Transverse colon (tissue), 4 donors: Measurements from ENCODE around the gene S100A7A.

ENCODE experiments used
- CTCF ChIP-seq, 5 experiments: fragments of 200-600 bp in 3 of 5; fragments of 450-650 bp in 2 of 5; sonication (generic) in 3 of 5; IDR thresholded peaks; 1 replicate in 2 of 5; 2 replicates in 3 of 5; pipeline ENCODE4 v1.5.1; 2016 to 2017; ENCODE audit warnings: antibody characterized with exemption in 5 of 5, inconsistent platforms in 3 of 5, mild to moderate bottlenecking in 2 of 5, moderate library complexity in 1 of 5
- POLR2A ChIP-seq: fragments of 450-650 bp; IDR thresholded peaks from one replicate; pipeline ENCODE4 v1.6.1; 2016; ENCODE audit warnings: antibody characterized with exemption, mild to moderate bottlenecking, moderate library complexity
- POLR2AphosphoS5 ChIP-seq, 3 donors: sonication (generic); formaldehyde crosslinking; IDR thresholded peaks; one replicate each; pipeline ENCODE4 v1.6.1; 2016; ENCODE audit warnings: antibody characterized with exemption in 3 of 3

GRCh38 chr1:153431002-153431401 is 14.7 kb downstream of the S100A7A start:
- TF ChIP-seq CTCF (IDR thresholded peaks at IDR 0.05) (no peak), POLR2AphosphoS5 (IDR thresholded peaks at IDR 0.05) (no peak), POLR2A (no peak)
